ENCODE data around the gene SNTG2.

GRCh38 chr2:1341404-1342120, 390.9 kb downstream of the SNTG2 start:
- no peak for TF ChIP-seq CTCF (IDR thresholded peaks at IDR 0.05)
- no peak for TF ChIP-seq POLR2A (IDR thresholded peaks at IDR 0.05)

Measured in esophagus squamous epithelium (tissue), 4 donors.